HG03064 (cell line): ENCODE measurements around the gene VARS2.
"Not testable (repeated sequence)": the region's sequence is repeated elsewhere in the genome, so short reads cannot be mapped to it uniquely, and the experiment has no call there.

Source experiments
- ATAC-seq: cut with Tn5 transposase; IDR thresholded peaks from one replicate; pipeline ENCODE4 v1.9.1; 2021; ENCODE audit warnings: low read depth; ENCODE audit not compliant: unreplicated experiment

Gene VARS2

DNA sequence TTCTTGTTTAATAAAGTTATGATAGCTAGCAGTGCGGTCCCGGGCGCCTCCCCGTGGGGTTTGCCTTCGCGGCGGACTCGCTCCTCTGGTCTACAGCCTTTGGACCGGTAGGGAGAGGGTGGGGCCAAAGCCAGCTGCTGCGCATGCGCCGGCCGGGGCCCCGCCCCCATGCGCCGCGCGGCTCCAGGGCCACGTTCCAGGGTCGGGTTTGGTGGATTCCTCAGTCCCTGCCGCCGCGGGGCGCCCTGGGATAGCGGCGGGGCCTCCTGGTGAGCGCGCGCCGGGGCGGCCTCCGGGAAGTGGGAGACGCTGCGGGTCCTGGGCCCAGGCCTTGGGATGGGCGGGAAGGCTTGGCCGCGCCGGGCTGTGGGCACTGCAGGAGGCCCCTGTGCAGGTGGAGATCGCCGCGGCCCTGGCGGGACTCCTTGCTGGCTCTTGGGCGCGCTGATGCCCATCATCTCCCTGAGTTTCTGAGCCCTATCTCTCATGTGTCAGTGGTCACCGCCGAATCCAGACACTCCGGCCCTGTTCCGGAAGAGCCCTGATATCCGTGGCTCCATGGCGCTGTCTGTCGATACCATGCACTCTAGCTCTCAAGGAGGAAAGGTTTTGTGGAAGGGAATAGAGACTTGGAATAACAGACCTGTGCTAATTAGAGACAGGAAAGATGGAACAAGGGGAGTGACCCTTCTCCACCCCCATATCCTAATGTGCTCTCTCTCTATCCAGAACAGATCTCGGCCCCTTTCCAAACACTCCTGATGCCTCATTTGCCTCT, at the start of gene VARS2:
Gene VARS2, plus strand, starts transcription at position 163 of the 778 bp plus-strand sequence. Its CDS starts 599 bp downstream, at position 762.
- ATAC-seq = no peak

DNA sequence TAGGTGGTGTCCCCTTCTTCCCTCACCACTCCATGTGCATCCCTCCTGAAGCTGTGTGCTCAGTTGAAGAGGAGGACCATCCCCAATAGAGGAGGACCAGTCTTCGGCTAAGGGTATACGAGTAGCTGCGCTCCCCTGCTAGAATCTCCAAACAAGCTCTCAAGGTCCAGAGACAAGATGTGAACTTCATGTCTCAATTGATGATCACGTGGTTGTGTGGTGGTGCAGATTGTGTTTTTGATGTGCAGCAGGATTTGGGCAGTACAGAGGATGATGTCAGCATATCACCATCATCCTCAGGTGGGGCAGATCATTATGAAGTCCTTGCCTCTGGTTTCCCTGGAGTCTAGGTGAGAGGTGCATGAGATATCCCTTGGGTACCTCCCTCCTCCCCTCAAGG, 49.7 kb upstream of the VARS2 start:
- ATAC-seq = no peak

DNA sequence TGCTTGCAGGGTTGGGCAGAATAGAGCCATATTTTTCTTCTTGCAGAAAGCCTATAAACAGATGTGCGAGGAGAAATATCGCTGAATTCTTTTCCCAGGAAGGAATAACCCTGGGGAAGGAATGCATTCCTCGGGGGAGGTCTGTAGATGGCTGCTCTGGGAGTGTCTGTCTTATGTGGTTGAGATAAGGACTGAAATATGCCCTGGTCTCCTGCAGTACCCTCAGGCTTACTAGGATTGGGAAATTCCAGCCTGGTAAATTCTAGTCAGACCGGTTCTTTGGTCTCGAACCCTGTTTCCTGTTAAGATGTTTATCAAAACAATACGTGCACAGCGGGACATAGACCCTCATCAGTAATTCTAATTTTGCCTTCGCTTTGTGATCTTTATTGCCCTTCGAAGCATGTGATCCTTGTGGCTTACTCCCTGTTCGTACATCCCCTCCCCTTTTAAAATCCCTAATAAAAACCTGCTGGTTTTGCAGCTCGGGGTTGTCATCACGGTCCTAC, 44.7 kb upstream of the VARS2 start:
- ATAC-seq = not testable (repeated sequence)

DNA sequence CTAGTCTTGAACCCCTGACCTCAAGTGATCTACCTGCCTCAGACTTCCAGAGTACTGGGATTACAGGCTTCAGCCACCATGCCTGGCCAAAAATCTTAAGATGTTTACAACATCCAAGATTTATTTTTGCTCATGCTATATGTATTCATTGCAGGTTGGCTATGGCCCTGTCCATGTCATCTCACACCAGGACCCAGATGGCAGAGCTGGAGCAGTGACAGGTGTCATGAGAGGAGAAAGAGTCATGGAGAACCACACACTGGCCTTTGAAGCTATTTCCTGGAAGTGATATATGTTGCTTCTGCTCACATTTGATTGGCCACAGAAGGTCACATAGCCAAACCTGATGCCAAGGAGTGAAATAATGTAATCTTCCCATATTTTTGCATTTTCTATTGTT, 43.5 kb upstream of the VARS2 start:
- ATAC-seq = no peak

DNA sequence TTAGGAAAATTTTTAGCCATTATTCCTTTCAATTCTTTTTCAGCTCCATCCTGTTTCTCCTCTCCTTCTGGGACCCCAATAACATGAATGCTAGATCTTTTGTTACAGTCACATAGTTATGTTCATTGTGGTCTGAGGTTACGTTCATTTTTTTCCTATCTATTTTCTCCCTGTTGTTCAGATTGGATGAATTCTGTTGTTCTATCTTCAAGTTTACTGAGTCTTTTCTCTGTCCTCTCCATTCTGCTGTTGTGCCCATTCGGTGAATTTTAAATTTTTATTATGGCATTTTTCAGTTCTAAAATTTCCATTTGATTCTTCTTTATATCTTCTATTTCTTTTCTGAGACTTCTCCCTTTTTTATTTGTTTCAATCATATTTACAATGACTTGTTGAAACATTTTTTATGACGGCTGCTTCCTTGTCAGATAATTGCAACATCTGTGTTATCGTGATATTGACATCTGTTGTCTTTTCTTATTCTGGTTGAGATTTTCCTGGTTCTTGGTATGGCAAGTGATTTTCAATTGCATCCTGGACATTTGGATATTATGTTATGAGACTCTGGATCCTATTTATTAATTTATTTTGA, 42.4 kb upstream of the VARS2 start:
- no peak for ATAC-seq

DNA sequence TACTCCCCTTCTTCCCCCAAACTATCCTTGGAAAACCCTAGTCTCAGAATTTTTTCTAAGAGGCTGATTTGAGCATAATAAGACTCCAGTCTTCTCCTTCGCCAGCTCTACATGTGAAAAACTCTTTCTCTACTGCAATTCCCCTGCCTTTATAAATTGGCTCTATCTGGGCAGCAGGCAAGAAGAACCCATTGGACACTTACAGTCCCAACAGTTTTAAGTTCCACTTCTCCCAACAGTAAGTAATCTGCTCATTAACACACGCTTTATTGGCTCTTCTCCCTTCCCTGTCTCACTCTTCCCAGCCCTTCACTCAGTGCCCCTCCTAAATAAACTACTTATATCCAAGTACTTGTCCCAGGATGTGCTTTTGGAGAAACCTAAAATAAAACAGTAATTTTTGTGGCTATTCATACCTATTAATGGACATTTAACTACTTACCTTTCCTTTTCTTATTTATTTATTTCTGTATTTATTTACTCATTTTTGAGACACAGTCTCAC, 40.8 kb upstream of the VARS2 start:
- no peak for ATAC-seq

DNA sequence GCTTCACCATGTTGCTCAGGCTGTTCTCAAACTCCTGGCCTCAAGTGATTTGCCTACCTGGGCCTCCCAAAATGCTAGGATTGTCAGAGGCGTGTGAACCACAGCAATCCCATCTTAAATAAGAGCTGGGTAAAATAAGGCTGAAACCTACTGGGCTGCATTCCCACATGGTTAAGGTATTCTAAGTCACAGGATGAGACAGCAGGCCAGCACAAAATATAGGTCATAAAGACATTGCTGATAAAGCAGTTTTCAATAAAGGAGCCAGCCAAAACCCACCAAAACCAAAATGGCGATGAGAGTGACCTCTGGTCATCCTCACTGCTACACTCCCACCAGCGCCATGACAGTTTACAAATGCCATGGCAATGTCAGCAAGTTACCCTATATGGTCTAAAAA, 40.2 kb upstream of the VARS2 start:
- ATAC-seq = not testable (repeated sequence)

DNA sequence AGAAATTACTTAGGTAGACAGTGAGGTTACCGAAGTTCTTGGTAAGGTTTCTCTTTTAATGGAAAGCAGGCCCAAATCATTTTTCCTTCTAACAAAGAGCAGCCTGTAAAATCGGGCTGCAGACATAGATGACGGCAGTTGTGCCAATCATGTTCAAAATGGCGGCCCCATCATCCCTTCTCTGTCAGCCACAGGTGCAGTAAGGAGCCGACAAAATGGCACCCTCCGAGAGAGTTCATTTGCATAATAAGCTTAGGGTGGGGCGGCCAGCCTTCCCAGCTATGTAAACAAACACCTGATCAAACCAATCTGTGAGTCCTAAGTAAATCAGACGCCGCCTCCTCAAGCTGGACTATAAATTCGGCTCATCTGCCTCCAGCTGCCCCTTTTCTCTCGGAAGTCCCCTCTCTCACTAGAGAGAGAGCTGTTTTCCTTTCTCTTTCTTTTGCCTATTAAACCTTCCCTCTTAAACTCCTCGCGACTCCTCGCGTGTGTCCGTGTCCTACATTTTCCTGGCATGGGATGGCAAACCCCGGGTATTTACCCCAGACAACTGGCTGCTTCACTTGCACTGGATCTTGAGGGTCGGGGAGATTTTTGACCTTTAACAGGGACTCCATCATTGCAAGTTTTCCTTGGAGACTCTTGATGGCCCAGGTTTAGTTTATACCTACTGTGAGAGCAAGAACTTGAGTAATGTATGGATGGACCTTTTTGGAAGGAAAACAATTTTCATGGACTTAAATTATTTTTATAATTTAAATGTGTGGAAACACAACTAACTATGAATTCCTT, 38.6 kb upstream of the VARS2 start:
- no peak for ATAC-seq

DNA sequence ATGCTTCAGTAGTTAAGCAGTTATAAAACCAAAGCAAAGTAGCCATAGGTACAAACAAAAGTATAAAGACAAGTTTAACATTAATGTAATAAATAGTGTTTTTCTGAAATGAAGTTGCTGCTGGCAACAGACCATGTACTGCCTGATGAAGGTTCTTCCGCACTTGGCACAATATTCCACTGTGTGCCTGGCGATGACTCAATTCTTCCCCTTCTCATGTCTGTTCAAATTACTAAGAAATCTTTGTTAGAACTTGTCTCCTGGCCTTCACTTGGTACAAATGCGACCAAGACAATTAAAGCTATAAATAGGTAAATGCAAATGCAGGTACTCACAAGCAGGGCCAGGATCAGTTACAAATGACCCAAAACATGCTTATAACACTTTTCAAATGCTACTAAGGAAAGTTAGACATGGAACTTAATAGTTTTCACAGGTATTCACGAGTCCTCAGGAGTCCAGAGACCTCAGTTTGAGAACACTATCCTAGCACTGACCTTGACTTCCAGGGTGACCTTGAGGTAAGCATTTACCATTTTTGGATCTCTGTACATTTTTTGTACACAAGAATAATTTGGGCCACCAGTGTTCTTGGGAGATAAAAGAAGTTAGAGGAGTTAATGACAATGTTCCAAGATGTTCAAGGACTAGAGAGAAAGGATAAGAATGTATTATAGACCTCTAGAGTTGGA, 37.9 kb upstream of the VARS2 start:
- no peak for ATAC-seq

DNA sequence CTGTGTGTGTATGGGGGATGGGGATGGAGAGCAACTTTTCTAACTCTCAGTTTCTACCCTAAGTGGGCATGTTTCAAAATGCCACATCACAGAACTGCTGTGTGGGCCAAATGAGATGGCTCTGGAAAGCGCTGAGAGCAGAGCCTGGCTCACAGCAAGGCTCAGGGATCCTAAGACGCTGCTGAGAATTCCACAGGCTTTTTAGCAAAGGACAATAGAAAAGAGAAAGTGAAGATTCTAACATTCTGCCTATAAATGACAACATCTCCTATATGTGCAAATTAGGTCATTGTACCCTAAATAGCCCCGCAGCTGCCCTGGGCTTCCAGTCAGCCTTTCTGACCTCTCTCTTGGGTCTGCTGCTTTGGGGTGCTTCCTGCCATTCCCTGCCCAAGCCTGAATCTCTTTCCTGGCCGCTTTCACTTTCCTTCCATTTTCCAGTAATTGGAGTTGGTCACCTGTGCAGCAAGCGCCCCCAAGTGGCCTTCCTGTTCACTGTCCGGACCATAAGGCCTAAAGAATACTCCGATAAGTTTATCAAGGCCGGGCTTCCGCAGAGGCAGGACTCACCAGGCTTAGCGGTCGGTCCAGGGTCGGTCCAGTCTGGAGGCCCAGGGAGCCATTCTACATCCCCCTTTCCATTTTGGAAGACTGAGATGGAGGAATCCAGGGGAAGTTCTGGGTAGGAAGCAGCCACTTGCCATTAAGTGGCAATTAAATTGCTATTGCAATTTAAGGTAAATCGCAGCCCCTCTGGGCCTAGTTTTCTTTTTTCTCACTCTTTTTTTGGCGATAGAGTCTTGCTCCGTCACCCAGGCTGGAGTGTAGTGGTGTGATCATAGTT, 36.4 kb upstream of the VARS2 start:
- no peak for ATAC-seq

DNA sequence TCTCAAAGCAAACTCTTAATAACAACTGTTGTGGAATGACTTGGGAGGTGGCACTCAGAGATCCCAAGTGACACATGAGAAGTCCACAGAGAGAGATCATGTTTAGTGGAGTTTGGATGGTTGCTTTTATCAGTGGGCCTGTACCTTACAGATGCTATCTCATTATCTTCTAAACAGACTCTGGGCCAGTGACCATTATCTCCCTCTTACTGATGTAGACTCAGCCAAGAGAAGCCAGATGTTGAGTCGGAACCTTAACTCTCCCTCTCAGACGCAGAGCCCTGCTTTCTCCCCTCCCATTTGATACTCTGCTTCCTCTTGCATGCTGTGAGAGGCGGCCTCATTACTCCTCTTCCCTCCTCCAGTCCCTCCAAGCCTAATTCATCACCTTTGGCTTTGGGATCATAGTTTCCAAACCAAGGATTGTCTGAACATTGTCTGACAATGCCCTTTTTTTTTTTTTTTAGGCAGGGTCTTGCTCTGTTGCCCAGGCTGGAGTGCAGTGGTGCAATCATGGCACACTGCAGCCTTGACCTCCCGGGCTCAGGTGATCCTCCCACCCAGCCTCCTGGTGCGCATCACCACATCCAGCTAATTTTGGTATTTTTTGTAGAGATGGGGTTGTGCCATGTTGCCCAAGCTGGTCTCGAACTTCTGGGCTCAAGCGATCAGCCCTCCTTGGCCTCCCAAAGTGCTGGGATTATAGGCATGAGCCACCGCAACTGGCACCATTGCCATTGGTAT, 34.2 kb upstream of the VARS2 start:
- ATAC-seq = no peak

DNA sequence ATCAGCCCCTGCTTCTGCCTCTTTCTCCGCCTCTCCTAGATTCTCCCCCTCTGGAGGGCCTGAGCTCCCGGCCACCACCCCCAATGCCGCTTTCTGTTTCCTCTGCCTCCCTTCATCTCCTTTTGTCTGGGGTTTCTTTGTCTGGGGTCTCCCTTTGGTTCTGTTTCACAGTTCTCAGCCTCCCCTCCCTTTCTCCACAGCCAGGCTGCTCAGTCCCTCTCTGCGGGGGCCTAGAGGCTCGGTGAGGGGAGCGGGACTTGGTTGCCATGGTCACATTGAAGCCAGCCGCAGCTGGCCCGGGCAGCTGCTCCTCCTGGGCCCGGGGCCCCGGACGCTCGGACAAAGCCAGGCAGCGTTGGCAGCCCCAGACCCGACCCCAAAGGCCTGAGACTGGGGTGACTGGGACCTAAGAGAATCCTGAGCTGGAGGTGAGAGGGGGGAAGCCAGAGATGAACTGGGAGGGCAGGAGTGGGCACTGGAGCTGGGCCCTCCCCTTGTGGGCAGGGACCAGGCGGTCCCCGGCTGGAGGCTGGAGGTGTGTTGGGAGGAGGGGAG, 33.3 kb upstream of the VARS2 start:
- ATAC-seq = no peak

DNA sequence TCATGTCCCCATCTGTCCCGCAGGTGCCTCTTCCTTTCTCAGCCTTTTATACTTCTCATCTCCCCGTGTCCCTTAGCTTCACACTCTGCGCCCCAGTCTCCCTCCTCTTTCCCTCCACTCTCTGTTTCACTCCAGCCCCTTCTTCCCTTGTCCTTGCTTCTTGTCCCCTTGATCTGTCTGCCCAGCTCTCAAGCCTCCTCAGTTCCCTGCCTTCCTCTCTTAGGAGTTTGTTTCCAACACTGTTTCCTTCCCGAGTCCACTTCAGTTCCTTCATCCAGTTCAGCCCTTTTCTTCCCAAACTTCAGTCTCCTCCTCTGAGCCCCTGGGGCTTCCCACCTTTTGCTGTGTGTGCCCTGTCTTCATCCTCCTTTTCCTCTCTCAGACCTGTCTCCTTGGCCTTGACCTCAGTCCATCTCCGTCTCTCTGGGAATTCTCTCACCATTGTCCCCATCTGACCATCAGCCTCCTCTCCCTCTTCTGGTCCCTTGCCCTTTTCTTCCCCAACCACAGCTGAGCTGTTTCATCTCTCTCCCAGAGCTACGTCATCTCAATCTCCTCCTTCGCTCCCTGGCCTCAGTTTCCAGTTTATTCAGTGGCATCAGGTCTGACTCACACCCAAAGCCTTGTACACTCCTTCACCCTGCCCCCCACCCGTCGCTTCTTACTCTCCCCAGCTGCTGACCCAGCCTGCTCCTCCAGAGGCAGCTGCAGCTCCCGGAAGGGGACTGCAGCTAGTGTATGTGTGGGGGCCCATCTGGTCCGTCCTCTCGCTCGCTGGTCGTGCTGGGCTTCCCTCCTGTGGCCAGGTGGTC, 32.4 kb upstream of the VARS2 start:
- no peak for ATAC-seq

DNA sequence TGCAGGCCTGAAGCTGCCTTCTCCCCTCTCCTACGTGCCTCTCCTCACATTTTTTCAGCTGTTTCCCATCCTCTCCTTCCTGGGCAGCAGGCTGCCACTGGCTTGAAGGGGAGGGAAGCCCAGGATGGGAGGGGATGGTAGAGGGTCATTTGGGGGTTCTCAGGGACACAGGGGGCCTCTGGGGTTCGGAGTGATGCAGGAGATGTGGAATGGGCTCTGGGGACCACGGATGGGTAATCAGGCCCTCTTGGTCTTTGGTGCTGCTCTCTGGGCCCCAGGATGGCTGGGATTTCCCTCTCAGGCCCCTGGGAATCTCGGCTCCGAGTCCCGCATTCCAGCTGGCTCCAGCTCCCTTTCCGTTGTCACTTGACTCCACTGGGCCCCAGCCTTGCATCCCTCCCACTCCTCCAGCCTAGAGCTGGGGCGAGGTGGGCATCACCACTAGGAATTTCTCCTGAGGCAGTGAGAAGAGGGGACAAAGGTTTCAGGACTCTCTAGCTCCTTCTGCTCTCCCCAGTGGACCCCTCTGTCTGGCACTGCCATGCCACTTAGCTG, 31.8 kb upstream of the VARS2 start:
- no peak for ATAC-seq

DNA sequence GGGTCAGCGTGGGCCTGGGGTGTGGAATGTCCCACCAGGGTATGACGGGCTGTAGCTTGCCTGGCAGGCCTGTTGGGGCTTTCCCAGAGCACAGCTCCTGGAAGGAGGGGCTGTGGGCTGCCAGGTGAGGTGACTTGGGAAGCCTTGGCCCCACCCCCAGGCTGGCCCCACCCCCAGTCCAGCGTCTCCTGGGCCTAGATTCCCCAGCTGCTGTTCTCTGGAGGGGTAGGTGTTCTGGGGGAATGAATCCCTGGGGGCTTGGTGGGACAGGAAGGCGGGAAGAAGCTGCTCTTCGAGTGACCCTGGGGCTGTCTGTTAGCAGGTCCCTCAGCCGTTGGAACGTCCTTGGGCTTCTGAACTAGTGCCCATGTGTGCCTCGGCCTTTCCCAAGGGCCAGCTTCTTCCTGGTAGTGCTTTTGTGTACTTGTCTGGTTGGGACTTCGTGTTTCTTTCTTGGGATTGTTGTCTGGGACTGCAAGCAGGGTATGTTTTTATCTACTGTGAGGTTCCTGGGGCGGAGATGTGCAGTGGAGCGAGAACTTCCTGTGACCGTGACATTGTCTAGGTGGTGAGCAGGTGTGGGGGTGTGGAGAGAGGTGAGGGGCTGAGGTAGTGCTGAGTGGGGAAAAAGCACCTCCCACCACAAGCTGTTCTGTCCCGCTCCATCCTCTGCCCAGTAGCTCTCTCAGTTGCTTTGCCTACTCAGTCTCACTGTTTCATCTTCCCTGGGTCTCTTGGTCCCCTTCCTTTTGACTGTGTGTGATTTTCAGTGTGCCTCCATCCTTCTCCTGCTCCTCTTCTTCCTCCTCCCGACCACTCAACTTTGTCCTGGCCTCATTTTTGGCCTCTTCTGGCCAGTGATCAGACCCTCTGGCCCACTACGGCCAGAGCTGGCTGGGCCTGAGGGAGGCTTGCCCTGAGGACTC, 31.0 kb upstream of the VARS2 start:
- no peak for ATAC-seq

DNA sequence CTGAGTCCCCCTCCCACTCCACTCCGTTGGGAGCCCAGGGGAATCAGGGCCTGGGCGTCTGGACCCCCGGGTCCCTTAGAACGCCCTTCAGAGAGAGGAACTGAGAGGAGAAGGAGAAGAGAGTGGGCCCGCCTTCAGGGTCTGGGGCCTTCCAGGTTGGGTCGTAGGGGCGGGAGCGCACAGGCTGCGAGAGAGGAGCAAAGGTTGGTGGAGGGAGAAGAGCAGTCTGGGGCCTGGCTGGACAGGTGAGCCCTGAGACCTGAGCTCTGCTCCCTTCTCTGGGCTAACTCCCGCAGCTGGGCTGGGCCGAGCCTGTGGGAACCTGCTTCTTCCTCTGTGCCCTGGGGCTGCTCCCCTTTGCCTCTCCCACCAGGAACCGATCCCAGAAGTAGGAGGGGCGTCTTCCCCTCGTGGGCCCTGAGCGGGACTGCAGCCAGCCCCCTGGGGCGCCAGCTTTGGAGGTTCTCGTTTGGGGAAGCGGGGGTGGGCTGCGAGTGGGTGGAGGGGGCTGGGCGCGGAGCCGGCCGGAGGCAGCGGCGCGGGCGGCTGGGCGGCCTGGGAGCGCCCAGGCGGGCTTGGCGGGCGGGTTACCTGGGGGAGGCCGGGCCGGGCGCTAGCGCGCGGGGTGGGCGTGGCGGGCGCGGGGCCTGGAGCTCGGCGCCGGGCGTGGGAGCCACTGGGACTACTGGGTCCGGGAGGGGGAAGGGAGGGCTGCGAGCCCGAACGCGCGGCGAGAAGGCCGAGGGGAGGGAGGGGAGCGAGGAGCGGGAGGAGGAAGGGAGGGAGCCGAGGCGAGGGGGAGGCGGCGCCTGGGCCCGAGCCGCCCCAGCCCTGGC, 30.1 kb upstream of the VARS2 start, which contains the start of gene DDR1:
Gene DDR1, plus strand, starts transcription at position 835 of the 836 bp plus-strand sequence. CDS start 4,211 bp downstream, outside the sequence.
- ATAC-seq = peak; percentile 44
